HepG2 (cell line): ENCODE data around the gene CHN2. TPM values are rescaled to one million over a fixed set of nuclear protein-coding genes. Genes with fewer than 3 reads are reported as not detected.

Experiments
- ATM ChIP-seq: fragments of 450-650 bp; IDR thresholded peaks from 2 replicates; pipeline ENCODE4 v1.7.1; 2017; ENCODE audit warnings: mild to moderate bottlenecking, borderline replicate concordance
- ELF4 ChIP-seq: sonication (generic); formaldehyde crosslinking; IDR thresholded peaks from 2 replicates; pipeline ENCODE4 v1.5.0; 2020; ENCODE audit warnings: missing genetic modification reagents, mild to moderate bottlenecking, moderate library complexity, borderline replicate concordance
- FOXA3 ChIP-seq: IDR thresholded peaks from 2 replicates; pipeline ENCODE4 v1.6.1; 2016; ENCODE audit warnings: missing genetic modification reagents, missing compliant biosample characterization
- FOXO1 ChIP-seq: sonication (generic); formaldehyde crosslinking; IDR thresholded peaks from 2 replicates; pipeline ENCODE4 v1.4.0; 2020; ENCODE audit warnings: missing genetic modification reagents
- RFXAP ChIP-seq: sonication (generic); formaldehyde crosslinking; IDR thresholded peaks from 2 replicates; pipeline ENCODE4 v1.4.0; 2020; ENCODE audit warnings: missing genetic modification reagents, borderline replicate concordance
- SIX4 ChIP-seq: sonication (generic); formaldehyde crosslinking; IDR thresholded peaks from 2 replicates; pipeline ENCODE4 v1.4.0; 2020; ENCODE audit warnings: missing genetic modification reagents
- SMC3 ChIP-seq: IDR thresholded peaks from 2 replicates; pipeline ENCODE4 v1.6.1; 2011; ENCODE audit warnings: low read length, improper control_type of control experiment
- THAP11 ChIP-seq: IDR thresholded peaks from 2 replicates; pipeline ENCODE4 v1.6.1; 2016; ENCODE audit warnings: missing biosample characterization, missing genetic modification reagents
- ZNF143 ChIP-seq: sonication (generic); formaldehyde crosslinking; IDR thresholded peaks from 2 replicates; pipeline ENCODE4 v1.4.0; 2020; ENCODE audit warnings: missing genetic modification reagents
- ZNF17 ChIP-seq: sonication (generic); formaldehyde crosslinking; IDR thresholded peaks from 2 replicates; pipeline ENCODE4 v1.5.0; 2020; ENCODE audit warnings: mild to moderate bottlenecking, missing genetic modification reagents
- ZNF501 ChIP-seq: sonication (generic); formaldehyde crosslinking; IDR thresholded peaks from 2 replicates; pipeline ENCODE4 v1.5.1; 2020; ENCODE audit warnings: mild to moderate bottlenecking, moderate library complexity, missing genetic modification reagents
- ZNF75D ChIP-seq: sonication (generic); formaldehyde crosslinking; IDR thresholded peaks from 2 replicates; pipeline ENCODE4 v1.8.1; 2023; ENCODE audit warnings: missing genetic modification reagents, mild to moderate bottlenecking, borderline replicate concordance
- ZNF850 ChIP-seq: sonication (generic); formaldehyde crosslinking; conservative IDR thresholded peaks from 2 replicates; pipeline ENCODE4 v1.9.0; 2021; ENCODE audit warnings: mild to moderate bottlenecking, missing genetic modification reagents
- ZSCAN5A ChIP-seq: sonication (generic); formaldehyde crosslinking; IDR thresholded peaks from 2 replicates; pipeline ENCODE4 v1.8.0; 2022; ENCODE audit warnings: mild to moderate bottlenecking, missing genetic modification reagents, borderline replicate concordance
- ZUFSP ChIP-seq: sonication (generic); formaldehyde crosslinking; IDR thresholded peaks from 2 replicates; pipeline ENCODE4 v1.9.0; 2021; ENCODE audit warnings: missing genetic modification reagents, mild to moderate bottlenecking, borderline replicate concordance
- polyA plus RNA-seq, 8 experiments: library from polyadenylated mRNA; depleted of rRNA in 3 of 8; stranded (reverse) in 7 of 8; unstranded in 1 of 8; fragments of >200 nt; fragmentation: Illumina TruSeq in 4 of 8; extraction: Trizol in 4 of 8; gene quantifications; 2 replicates each; pipeline versions ENCODE4 v1.2.1 to v1.2.3, GENCODE V29; 2011 to 2016; ENCODE audit warnings: low read depth in 4 of 8, missing spikeins in 1 of 8, mixed read lengths in 1 of 8; ENCODE audit not compliant: insufficient read depth in 1 of 8
- total RNA-seq, 5 experiments: library from RNA; depleted of rRNA; stranded (reverse); fragments of >200 nt; fragmentation: Illumina TruSeq; extraction: Trizol; gene quantifications; 2 replicates each; pipeline ENCODE4 v1.2.3, GENCODE V29; 2016; ENCODE audit warnings: low read depth in 1 of 5

CHN2 gene
- total and polyA plus RNA-seq, 2 of the 13 experiments (the other 11 are each of a cell fraction or from before 2014, with no cell fraction given): 23.5 to 30.5 TPM

- TF ChIP-seq ZNF850 (CRISPR knock-in tag) (no peak), FOXA3 (0 out of 2 replicates have a peak, but pooled peaks have one; percentile 17), ZNF501 (CRISPR knock-in tag) (no peak), ZSCAN5A (CRISPR knock-in tag) (no peak), ZUFSP (CRISPR knock-in tag) (no peak), ZNF75D (CRISPR knock-in tag) (no peak), FOXO1 (CRISPR knock-in tag) (no peak), SMC3 (peak; percentile 88), ZNF143 (CRISPR knock-in tag) (no peak), ZNF17 (no peak), ELF4 (CRISPR knock-in tag) (no peak), THAP11 (CRISPR knock-in tag) (0 out of 2 replicates have a peak, but pooled peaks have one; percentile 23), RFXAP (CRISPR knock-in tag) (no peak), ATM (no peak), SIX4 (CRISPR knock-in tag) (no peak)
Observed at GRCh38 chr7:29408841-29409243, 214.3 kb downstream of the CHN2 start (continued).
